Activated CD4-positive, alpha-beta T cell treated with anti-CD3 and anti-CD28 coated beads, Interleukin-2, amount 50 U/mL, for 16 hours (primary cell): ENCODE results near the gene ZNRF3.

Source experiments
- DNase-seq: peaks from one replicate; pipeline ENCODE4 v3.0.0-alpha.2; 2020

ZNRF3 gene

GRCh38 chr22:29093501-29094300 lies 210.3 kb downstream of the ZNRF3 start:
- no peak for DNase-seq

GRCh38 chr22:29095459-29095858 lies 212.1 kb downstream of the ZNRF3 start:
- DNase-seq = no peak

DNA sequence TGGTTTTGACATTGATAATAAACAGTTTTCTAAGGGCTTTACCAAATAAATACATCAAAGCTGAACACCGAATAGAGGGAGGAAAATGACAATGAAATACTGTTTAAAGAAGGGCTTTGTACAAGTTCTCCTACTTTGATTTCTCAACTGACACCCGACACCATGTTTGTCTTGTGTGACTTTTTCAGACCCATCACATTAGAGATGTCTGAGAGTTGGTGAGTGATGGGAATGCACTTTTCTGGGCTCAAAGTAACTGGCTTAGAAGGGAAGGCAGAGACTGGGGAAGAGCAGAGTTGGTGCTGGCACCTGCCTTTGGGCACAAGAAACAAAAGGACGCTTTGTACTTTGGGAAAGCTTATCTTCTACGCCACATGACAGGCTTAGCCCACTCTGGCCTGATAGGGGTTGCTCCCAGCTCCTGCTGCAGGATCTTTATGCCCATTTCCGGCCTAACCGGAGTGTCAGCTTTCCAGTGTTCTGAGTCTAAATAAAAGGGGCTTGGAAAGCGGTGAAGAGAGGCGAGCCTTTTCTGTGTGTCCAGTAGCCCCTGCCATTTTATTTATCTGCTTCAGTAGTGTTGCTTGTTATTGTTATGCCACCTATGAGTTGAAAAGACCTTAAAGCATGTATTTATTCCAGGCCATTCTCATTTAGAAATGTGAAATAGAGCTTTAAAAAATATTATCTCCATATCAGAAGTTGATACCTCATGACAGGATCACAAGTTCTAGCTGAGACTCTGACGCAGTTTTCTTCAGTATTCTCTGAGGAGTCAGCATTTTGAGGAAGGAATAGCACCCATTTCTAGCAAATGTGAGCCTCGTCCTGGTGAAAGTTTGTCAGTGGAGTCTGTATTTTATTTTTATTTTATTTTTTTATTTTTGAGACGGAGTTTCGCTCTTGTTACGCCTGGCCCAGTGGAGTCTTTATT lies 213.6 kb downstream of the ZNRF3 start:
- DNase-seq = no peak

GRCh38 chr22:29098296-29098695 lies 214.9 kb downstream of the ZNRF3 start:
- DNase-seq = no peak

- no peak for DNase-seq
These were observed 218.9 kb downstream of the ZNRF3 start for GRCh38 chr22:29102300-29102699.

DNA sequence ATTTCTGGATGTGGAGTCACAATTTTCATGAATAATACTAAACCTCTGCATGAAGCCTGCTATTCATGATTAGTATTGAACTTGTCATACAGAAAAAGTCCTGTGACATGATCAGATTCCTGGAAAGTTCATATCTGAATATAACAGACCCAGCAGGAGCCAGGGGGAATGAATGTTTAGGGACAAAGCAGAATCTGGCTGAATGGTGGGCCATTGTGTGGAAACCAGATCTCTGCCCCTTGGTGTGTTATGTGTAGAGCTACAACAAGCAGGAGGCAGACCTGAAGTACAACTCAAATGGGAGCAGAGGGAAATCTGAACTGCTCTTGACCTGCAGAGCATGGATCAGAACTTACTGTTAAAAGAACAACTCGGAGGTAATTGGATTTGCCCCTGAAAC lies 219.7 kb downstream of the ZNRF3 start:
- DNase-seq = no peak

GRCh38 chr22:29105468-29105867 lies 222.1 kb downstream of the ZNRF3 start:
- no peak for DNase-seq

GRCh38 chr22:29106839-29107238 lies 223.5 kb downstream of the ZNRF3 start:
- no peak for DNase-seq
